Stimulated activated CD4-positive, alpha-beta T cell treated with anti-CD3 and anti-CD28 coated beads, Interleukin-15, amount 100 ng/mL, for 48 hours (primary cell): ENCODE data around the gene PALM.
A peak's percentile ranks its signal among the peaks of the same experiment; 100 is the strongest.

Source experiments
- DNase-seq, 2 donors: peaks; one replicate each; pipeline ENCODE4 v3.0.0-alpha.2; 2020; ENCODE audit warnings: low read depth in 2 of 2

The PALM gene

DNA sequence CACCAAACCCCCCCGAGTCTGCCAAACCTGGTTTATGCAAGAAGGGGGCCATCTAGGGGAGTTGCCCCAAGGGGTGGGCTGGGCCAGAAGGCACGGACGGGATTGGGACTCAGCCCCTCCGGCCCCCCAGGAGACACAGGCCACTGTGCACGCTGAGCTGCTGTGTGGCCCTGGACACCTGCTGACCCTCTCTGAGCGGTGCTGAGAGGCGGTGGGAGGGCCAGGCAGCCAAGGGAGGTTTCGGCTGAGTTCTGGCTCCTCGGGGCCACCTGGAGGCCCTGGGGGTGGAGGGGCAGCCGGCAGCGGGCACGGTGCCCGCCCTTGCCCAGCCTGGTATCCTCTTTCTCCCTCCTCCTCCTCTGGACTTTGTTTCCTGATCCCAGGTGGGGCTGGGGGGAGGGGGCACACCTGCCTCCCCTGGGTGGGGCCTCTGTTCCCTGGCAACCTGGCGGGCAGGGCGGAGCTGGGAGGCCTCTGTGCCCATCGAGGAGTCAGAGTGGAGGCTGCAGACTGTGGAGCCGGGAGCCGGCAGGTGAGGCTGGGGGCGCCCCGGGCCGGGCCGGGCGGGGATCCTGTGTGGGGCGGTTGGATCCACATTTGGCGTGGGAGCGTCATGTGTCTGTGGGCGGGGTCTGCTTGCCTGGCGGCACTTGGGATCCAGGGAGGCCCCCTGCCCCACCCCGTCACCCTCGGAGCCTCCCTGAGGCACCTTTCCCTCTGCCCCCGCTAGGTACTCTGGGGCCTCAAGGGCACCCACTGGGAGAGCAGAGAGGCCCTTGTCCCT lies 42.1 kb downstream of the PALM start, which contains the start of gene MISP:
TSS of gene MISP (plus strand) at position 473 of the 784 bp plus-strand sequence. CDS start 5,835 bp downstream, outside the sequence.
- DNase-seq, result no peak

DNA sequence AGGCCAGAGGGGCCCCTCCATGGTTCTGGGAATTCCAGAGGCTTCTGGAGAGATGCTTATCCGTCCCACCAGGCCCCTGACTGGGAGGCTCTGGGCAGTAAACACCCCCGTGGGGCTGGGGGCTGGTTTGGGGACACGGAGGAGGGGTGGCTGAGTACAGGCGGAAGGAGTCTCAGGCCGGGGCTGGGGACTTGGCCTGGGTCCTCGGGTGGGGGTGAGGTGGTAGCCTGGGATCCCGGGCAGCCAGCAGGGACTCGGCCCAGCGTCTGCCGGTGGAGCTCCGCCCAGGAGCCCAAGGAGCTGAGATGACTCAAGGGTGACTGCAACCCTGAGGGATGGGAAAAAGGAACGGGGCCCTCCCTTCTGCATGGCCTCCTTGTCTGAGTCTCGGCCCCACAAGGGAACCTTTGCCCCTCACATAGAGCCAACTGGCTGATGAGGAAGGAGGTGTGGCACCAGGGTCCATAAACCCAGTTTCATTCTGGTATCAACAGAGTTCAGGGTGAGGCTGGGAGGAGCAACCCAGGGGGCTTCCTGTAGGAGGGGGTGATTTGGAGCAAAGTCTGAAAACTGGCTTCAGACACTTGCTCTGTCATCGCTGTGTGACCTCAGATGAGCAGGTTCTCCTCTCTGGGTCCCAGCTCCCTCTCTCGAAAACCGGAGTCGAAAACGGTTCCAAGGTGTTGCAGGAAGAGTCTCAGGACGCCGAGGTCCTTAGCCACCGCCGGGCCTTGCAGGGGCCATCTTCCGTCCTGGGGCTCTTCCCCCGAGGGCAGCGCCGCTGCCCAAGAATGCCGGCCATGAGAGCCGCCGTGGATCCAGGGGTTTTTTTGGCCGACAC lies 43.0 kb downstream of the PALM start:
- DNase-seq, result no peak

DNA sequence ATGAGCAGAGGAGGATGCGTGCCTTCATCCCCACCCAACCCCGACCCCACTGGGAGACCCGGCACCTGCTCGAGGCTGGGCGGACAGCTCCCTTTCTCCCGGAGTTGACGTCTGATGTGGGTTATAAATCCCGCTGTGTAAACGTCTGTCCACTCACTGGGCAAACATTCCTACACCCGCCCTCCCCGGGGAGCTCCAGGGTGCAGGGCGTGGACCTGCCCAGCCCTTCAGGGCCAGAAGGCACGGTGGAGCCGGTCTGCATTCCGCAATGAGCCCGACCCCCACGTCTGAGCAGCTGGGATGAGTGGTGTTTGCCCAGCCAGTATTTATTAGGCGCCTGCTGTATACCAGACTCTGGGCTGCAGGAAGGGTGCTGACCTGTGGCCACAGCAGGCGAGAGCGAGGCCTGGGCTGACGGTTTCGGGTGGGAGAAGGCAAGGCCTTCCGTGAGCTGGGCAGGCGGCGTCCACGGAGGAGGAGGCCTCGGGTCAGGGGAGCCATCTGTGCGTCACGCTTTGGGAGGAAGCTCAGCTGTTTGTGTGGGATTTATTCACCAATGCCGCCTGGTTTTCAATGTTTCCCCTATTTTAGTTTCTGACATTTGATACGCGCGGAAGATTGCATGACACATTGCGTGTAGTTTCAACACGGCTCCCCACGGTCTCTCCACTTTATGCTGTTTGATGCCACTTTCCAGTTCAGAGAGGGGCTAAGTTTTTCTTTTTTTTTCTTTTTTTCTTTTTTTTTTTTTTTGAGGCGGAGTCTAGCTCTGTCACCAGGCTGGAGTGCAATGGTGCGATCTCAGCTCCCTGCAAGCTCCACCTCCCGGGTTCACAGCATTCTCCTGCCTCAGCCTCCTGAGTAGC lies 44.1 kb downstream of the PALM start:
- DNase-seq, result no peak

DNA sequence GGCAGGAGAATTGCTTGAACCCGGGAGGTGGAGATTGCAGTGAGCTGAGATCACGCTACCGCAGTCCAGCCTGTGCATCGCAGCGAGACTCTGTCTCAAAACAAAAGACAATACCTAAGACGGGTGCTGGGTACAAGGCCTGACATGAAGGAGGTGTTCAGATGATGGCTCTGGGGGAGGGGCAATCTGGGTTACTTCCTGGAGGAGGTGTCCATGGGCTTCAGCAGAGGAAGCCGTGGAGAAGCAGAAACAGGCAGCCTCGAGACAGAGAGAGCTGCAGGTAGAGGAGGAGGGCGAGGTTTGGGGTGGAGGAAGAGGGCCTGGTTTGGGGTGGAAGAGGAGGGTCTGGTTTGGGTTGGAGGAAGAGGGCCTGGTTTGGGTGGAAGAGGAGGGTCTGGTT lies 45.8 kb downstream of the PALM start:
- no peak for DNase-seq

DNA sequence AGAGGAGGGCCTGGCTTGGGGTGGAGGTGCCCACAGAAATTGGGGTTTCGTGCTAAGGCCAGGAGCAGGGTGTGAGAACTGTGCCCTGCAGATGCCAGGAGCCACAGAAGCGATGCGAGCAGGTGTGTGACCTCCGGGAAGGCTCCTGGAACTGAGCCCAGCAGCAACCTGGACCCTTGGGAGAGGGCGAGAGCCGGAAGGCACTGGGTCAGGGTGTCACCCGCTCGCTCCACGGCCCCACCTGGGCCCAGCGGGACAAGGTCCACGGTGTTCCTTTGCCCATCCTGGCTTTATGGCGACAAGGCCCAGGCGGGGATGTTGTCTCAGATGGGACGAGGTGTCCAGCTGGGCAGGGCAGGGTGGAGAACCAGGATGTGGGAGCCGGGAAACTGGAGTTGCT lies 46.3 kb downstream of the PALM start:
- DNase-seq, result no peak

DNA sequence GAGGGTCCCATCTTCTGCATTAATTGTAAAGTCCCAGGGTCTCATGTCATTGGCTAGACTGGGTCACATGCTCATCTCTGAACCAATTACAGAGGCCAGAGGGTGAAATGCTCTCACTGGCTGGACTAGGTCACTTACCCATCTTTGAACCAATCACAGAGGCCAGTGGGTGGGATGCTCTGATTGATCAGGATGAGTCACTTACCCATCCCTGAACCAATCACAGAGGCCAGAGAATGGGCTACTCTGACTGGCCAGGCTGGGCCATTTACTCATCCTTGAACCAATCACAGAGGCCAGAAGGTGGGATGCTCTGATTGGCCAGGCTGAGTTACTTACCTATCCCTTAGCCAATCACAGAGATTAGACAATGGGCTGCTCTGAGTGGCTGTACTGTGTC lies 47.5 kb downstream of the PALM start:
- peak; percentile 20 to 51 for DNase-seq

DNA sequence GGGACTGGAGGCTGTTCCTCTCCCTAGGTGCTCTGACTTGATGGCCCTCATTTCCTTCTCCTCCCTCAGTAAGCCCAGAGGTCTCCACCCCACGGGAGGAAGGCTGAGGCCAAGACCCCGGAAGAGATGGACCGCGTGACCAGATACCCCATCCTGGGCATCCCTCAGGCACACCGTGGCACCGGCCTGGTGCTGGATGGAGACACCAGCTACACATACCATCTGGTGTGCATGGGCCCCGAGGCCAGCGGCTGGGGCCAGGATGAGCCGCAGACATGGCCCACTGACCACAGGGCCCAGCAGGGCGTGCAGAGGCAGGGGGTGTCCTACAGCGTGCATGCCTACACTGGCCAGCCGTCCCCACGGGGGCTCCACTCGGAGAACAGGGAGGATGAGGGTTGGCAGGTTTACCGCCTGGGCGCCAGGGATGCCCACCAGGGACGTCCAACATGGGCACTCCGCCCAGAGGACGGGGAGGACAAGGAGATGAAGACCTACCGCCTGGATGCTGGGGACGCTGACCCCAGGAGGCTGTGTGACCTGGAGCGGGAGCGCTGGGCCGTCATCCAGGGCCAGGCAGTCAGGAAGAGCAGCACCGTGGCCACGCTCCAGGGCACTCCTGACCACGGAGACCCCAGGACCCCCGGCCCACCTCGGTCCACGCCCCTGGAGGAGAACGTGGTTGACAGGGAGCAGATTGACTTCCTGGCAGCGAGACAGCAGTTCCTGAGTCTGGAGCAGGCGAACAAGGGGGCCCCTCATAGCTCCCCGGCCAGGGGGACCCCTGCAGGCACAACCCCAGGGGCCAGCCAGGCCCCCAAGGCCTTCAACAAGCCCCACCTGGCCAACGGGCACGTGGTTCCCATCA lies 48.3 kb downstream of the PALM start:
- no peak for DNase-seq

DNA sequence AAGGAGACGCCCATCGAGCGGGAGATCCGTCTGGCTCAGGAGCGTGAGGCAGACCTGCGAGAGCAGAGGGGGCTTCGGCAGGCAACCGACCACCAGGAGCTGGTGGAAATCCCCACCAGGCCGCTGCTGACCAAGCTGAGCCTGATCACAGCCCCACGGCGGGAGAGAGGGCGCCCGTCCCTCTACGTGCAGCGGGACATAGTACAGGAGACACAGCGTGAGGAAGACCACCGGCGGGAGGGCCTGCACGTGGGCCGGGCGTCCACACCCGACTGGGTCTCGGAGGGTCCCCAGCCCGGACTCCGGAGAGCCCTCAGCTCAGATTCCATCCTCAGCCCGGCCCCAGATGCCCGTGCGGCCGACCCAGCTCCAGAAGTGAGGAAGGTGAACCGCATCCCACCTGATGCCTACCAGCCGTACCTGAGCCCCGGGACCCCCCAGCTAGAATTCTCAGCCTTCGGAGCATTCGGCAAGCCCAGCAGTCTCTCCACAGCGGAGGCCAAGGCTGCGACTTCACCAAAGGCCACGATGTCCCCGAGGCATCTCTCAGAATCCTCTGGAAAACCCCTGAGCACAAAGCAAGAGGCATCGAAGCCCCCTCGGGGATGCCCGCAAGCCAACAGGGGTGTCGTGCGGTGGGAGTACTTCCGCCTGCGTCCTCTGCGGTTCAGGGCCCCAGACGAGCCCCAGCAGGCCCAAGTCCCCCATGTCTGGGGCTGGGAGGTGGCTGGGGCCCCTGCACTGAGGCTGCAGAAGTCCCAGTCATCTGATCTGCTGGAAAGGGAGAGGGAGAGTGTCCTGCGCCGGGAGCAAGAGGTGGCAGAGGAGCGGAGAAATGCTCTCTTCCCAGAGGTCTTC lies 49.3 kb downstream of the PALM start:
- DNase-seq, result no peak

DNA sequence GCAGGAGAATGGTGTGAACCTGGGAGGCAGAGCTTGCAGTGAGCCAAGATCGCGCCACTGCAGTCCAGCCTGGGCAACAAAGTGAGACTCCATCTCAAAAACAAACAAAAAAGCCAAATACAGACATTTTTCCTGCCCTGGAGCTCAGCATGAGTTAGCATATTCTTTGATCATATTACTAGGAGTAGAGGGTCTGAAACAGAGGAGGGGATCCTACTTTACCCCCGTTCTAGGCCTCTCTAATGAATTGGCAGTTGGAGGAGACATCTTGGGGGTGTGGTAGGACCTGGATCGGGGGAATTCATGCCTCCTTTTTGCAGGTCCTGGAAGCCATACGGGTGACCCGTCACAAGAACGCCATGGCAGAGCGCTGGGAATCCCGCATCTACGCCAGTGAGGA lies 54.4 kb downstream of the PALM start:
- DNase-seq, result no peak

DNA sequence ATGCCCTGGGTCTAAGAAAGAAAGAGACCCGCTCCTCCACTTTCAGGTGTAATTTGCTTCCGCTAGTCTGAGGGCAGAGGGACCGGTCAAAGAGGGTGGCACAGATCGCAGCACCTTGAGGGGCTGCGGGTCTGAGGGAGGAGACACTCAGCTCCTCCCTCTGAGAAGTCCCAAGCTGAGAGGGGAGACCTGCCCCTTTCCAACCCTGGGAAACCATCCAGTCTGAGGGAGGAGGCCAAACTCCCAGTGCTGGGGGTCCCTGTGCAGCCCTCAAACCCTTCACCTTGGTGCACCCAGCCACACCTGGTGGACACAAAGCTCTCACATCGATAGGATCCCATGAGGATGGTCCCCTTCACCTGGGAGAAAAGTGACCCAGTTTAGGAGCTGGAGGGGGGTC lies 55.1 kb downstream of the PALM start:
- no peak for DNase-seq

DNA sequence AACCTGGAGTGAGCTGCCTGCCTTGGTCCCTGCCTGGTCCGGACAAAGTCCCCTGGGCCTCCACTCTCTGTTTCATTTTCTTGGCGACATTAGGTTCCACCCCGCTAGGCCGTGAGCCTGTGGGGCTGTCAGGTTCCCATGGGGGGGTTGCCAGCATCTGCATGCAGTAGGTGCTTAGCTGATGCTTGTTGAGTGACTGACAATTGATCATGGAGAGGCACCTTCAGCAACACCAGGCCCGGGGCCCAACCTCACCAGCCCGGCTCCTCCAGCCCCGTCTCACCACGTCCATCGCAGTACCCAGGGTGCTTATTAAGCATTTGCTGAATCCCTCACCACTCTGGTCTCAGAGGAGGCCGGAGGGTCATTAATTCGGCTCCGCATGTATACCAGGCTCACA lies 55.6 kb downstream of the PALM start:
- DNase-seq, result no peak

DNA sequence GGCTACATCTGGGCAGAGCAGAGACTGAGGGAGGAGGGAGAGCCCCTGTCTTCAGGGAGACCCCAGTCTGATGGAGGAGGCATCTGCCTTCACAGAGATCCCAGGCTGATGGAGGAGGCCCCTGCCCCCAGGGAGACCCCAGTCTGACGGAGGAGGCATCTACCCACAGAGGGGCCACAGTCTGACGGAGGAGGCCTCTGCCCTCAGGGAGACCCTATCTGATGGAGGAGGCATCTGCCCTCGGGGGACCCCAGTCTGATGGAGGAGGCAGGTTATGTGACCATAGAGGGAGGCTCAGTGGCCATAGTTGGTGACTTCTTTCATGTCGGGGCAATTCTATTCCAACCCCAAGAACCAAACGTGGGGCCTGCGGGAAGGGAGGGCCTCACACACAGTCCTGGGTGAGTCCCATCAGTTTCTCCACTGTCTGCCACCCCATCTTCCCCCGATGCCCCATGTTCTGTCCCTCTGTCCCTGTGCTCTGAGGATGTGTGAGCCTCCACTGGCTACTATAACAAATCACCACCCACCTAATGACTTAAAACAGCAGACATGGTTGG lies 56.5 kb downstream of the PALM start:
- no peak for DNase-seq

DNA sequence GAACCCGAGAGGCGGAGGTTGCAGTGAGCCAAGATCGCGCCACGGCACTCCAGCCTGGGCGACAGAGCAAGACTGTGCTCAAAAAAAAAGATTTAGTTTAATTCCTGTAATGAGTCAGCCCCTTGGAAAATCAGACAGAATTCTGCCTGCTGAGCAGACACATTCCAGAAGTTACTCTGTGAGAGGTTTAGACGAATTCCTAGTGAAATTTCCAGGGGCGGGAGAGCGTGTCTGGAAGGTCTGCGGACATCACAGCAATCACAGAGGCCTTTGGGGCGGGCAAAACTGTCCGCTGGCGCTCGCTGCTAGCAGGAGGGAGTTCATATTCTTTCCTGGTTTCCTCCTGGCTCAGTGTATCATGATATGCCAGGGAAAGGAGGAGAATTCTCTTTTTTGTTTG lies 59.7 kb downstream of the PALM start:
- no peak for DNase-seq

DNA sequence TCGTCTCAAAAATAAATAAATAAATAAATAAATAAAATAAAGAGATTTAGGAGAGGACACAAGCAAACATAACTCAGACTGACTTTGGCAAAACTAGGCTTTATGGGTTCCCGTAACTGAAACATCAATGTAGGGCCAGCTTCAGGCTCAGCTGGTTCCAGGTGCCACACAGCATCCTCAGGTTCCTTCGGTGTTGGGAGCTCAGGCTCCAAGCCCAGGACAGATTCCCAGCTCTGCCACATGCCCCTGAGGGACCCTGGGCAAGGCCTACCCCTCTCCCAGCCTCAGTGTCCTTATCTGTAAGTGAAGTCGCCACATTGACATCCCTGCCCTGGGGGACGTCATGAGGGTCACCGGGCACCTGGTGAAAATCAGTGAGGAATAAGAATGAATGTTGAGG lies 60.9 kb downstream of the PALM start:
- no peak for DNase-seq

DNA sequence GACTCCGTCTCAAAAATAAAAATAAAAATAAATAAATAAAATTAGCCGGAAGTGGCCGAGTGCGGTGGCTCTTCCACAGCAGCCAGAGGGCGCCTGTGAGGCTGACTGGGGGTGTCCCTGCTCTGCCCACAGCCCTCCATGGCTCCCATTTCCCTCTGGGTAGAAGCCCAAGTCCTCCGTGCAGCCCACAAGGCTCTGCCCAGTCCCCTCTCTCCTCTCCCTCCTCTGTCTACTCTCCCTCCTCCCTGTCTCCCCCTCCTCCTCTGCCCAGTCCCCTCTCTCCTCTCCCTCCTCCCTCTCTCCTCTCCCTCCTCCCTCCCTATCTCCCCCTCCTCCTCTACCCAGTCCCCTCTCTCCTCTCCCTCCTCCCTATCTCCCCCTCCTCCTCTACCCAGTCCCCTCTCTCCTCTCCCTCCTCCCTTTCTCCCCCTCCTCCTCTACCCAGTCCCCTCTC lies 62.6 kb downstream of the PALM start:
- no peak for DNase-seq

DNA sequence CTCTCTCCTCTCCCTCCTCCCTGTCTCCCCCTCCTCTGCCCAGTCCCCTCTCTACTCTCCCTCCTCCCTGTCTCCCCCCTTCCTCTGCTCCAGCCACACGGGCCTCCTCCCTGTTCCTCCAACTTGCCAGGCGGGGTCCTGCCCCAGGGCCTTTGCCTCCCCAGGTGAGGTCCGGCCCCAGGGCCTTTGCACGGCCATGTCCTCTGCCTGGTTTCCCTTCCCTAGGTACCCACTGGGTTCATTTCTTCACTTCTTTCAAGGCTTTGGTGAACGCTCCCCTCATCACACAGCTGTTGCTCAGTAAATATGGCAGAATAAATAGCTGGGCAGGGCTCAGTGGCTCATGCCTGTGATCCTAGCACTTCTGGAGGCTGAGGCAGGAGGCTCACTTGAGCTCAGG lies 63.3 kb downstream of the PALM start:
- DNase-seq, result no peak

DNA sequence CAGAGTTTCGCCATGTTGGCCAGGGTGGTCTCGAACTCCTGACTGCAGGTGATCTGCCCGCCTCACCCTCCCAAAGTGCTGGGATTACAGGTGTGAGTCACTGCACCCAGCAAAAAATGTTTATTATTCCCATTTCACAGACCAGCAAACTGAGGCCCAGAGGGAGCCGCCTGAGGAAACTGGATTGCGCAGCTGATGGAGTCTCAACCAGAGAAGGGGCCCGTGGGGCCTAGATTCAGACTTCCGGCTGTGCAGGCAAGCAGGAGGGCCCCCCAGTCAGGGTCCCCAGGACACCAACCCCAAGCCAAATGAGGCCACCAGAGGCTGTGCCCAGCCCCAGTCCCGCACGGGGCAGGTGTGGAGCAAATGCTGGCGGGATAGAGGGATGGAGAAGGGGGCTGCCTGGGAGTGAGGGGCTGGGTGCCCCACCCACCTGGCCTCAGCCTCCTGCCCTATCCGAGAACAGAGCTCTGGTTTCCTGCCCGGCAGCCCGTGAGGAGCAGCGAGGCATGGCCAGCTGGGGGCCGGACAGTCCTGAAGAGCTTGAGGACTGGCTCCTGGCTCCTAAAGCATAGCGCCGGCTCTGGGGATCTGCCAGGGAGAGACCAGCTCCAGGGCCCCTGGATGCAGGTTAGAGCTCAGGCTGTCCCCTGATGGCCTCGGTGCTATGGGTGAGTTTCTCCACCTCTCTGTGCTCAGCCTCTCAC lies 64.1 kb downstream of the PALM start:
- DNase-seq, result no peak

DNA sequence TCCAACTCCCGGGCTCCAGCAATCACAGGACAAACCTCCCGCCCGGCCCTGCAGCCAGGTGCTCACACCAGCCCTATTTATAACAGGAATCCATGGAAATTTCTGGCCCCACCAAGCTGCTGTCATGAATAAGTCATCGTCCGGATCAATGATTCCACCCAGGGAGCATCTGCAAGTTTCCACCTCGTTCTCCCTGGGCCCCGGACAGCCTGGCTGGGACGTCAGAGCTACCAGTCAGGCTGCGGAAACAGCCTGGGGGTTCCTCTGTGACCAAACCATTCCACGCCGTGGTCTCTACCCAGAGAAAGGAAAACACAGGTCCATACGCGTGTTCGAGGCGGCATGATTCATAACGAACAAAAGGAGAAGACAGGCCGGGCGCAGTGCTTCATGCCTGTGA lies 67.8 kb downstream of the PALM start:
- no peak for DNase-seq
